A673 (cell line): ENCODE results near the gene DLGAP1. TPM values are rescaled to one million over a fixed set of nuclear protein-coding genes. Genes with fewer than 3 reads are reported as not detected.

ENCODE experiments used
- BruUV-seq: library from RNA; stranded (reverse); fragments of 400-500 nt; replicated peaks from 2 replicates; lab custom pipeline; 2021; lab: Mats Ljungman, UMichigan
- CTCF ChIA-PET: fragments of 300-600 bp; sonication (Branson Sonifier 250); formaldehyde crosslinking; loops from one replicate; lab custom pipeline; 2022; ENCODE audit warnings: antibody characterized with exemption; lab: Charles Lee
- POLR2A ChIA-PET: fragments of 300-600 bp; sonication (Branson Sonifier 250); formaldehyde crosslinking; loops from one replicate; lab custom pipeline; 2022; ENCODE audit warnings: antibody characterized with exemption; ENCODE audit not compliant: low non-redundant PET; lab: Charles Lee
- DNase-seq: peaks from one replicate; pipeline ENCODE4 v3.0.0-alpha.2; 2015; ENCODE audit warnings: low spot score
- H3K27ac ChIP-seq: fragments of 200-600 bp; sonication (generic); 2 replicates; pipeline ENCODE4 v1.5.1; 2016; ENCODE audit warnings: mixed run types, low read depth, mild to moderate bottlenecking, mixed read lengths, antibody characterized with exemption, low read length; ENCODE audit not compliant: poor library complexity, severe bottlenecking
- H3K27me3 ChIP-seq: fragments of 200-600 bp; sonication (generic); replicated peaks from 2 replicates; pipeline ENCODE4 v1.6.1; 2017; ENCODE audit warnings: mixed run types, low read depth, mild to moderate bottlenecking, mixed read lengths, antibody characterized with exemption, low read length; ENCODE audit not compliant: insufficient read depth, poor library complexity
- H3K36me3 ChIP-seq: fragments of 200-600 bp; sonication (generic); 2 replicates; pipeline ENCODE4 v1.6.1; 2016; ENCODE audit warnings: mixed run types, mild to moderate bottlenecking, mixed read lengths, antibody characterized with exemption, low read length; ENCODE audit not compliant: insufficient read depth, poor library complexity, severe bottlenecking
- H3K4me1 ChIP-seq: fragments of 200-600 bp; sonication (generic); 2 replicates; pipeline ENCODE4 v1.6.1; 2017; ENCODE audit warnings: mixed run types, mild to moderate bottlenecking, mixed read lengths, antibody characterized with exemption, low read length; ENCODE audit not compliant: insufficient read depth, poor library complexity, severe bottlenecking
- H3K4me3 ChIP-seq: fragments of 200-600 bp; sonication (generic); 2 replicates; pipeline ENCODE4 v1.5.1; 2016; ENCODE audit warnings: low read depth, mixed run types, mild to moderate bottlenecking, mixed read lengths, low read length; ENCODE audit not compliant: poor library complexity, severe bottlenecking
- H3K9me3 ChIP-seq: fragments of 200-600 bp; sonication (generic); 2 replicates; pipeline ENCODE4 v1.6.1; 2016; ENCODE audit warnings: mixed run types, low read depth, mild to moderate bottlenecking, mixed read lengths, antibody characterized with exemption, low read length; ENCODE audit not compliant: poor library complexity, severe bottlenecking
- CTCF ChIP-seq: fragments of 300-800, 200-600 bp; sonication (generic); conservative IDR thresholded peaks from 2 replicates; pipeline ENCODE4 v1.5.1; 2017; ENCODE audit warnings: low read depth, mild to moderate bottlenecking, antibody characterized with exemption, low read length, moderate library complexity, mixed read lengths
- EZH2 ChIP-seq: fragments of 200-600 bp; sonication (generic); IDR thresholded peaks from 2 replicates; pipeline ENCODE4 v1.6.1; 2017; ENCODE audit warnings: borderline replicate concordance, low read depth, mild to moderate bottlenecking, mixed read lengths, antibody characterized with exemption, low read length; ENCODE audit not compliant: poor library complexity, severe bottlenecking
- intact Hi-C: fragments of 100-400 bp; cut with micrococcal nuclease; formaldehyde crosslinking; loops from one replicate; pipeline ENCODE4 v1.10.0; 2022; ENCODE audit not compliant: unreplicated experiment
- total RNA-seq: library from RNA; stranded (reverse); gene quantifications from 2 replicates; pipeline ENCODE4 v1.2.3, GENCODE V29; 2021

DLGAP1 gene
- total RNA-seq, 1 experiment from 2014 or later: 135 TPM

- Histone ChIP-seq H3K4me3 (no peak overlapping the region), H3K27me3 (no peaks in the 10 kb centered on the region), H3K27ac (no peak overlapping the region), H3K9me3 (peaks cover 24% of the 10 kb centered on the region), H3K4me1 (peaks cover 34% of the 10 kb centered on the region), H3K36me3 (peaks cover 64% of the 10 kb centered on the region)
- no peak for DNase-seq
- TF ChIP-seq EZH2 (no peak), CTCF (no peak)
- intact Hi-C loops: no loop called here
- BruUV-seq: no TSS peak
- POLR2A ChIA-PET: no interaction called here
- CTCF ChIA-PET: no interaction called here
These were observed 994.2 kb downstream of the DLGAP1 start for GRCh38 chr18:3460823-3461398.

GRCh38 chr18:3458952-3459853 is 995.9 kb downstream of the DLGAP1 start:
- no peak for DNase-seq

More at GRCh38 chr18:3458952-3459853, 995.9 kb downstream of the DLGAP1 start:
- Histone ChIP-seq H3K36me3 (peaks cover 67% of the 10 kb centered on the region), H3K4me3 (no peak overlapping the region), H3K27ac (peak overlapping the region; percentile 39), H3K27me3 (no peaks in the 10 kb centered on the region), H3K9me3 (peaks cover 24% of the 10 kb centered on the region), H3K4me1 (peaks cover 47% of the 10 kb centered on the region)
- no TSS peak for BruUV-seq
- intact Hi-C loops: loop anchor here (10.0 kb wide), 1 partner anchor 286 kb away; no protein-coding TSS in a partner anchor
- no peak for TF ChIP-seq CTCF
- TF ChIP-seq EZH2: no peak
- ChIA-PET CTCF (no interaction called here), POLR2A (no interaction called here)
